Measurements from ENCODE around the gene TNK2. TPM values are rescaled to one million over a fixed set of nuclear protein-coding genes. Genes with fewer than 3 reads are reported as not detected.
"Not testable (repeated sequence)": the region's sequence is repeated elsewhere in the genome, so short reads cannot be mapped to it uniquely, and the experiment has no call there.

The TNK2 gene
- total RNA-seq, 1 donor from 2014 or later = 5.2 TPM

- peak; percentile 82 for DNase-seq (ENCODE audit: low read depth)
These were observed 57.4 kb downstream of the TNK2 start for GRCh38 chr3:195850857-195851543.

- DNase-seq (ENCODE audit: low read depth) = no peak
These were observed 58.9 kb downstream of the TNK2 start for GRCh38 chr3:195849322-195850074.

GRCh38 chr3:195847055-195847950 lies 61.0 kb downstream of the TNK2 start:
- DNase-seq (ENCODE audit: low read depth) = peak; percentile 42

- DNase-seq (ENCODE audit: low read depth) = no peak
These were observed 62.9 kb downstream of the TNK2 start for GRCh38 chr3:195845483-195845882.

- no peak for DNase-seq (ENCODE audit: low read depth)
These were observed 63.6 kb downstream of the TNK2 start for GRCh38 chr3:195844671-195845218.

- DNase-seq (ENCODE audit: low read depth) = no peak
These were observed 68.9 kb downstream of the TNK2 start for GRCh38 chr3:195839260-195840010.

GRCh38 chr3:195838714-195839113 lies 69.6 kb downstream of the TNK2 start:
- DNase-seq (ENCODE audit: low read depth) = no peak

- DNase-seq (ENCODE audit: low read depth) = no peak
These were observed 71.7 kb downstream of the TNK2 start for GRCh38 chr3:195836476-195837135.

- no peak for DNase-seq (ENCODE audit: low read depth)
These were observed 72.6 kb downstream of the TNK2 start for GRCh38 chr3:195835791-195836190.

- no peak for DNase-seq (ENCODE audit: low read depth)
These were observed 73.4 kb downstream of the TNK2 start for GRCh38 chr3:195834675-195835583.

- DNase-seq (ENCODE audit: low read depth) = no peak
These were observed 78.5 kb downstream of the TNK2 start for GRCh38 chr3:195829897-195830254.

- DNase-seq (ENCODE audit: low read depth) = no peak
These were observed 79.6 kb downstream of the TNK2 start for GRCh38 chr3:195828762-195829161.

GRCh38 chr3:195825857-195826804 lies 82.2 kb downstream of the TNK2 start:
- no peak for DNase-seq (ENCODE audit: low read depth)

- no peak for DNase-seq (ENCODE audit: low read depth)
These were observed 83.2 kb downstream of the TNK2 start for GRCh38 chr3:195825191-195825588.

- not testable (repeated sequence) for DNase-seq (ENCODE audit: low read depth)
These were observed 83.7 kb downstream of the TNK2 start for GRCh38 chr3:195824425-195825190.

- DNase-seq (ENCODE audit: low read depth) = peak; percentile 38
These were observed 84.4 kb downstream of the TNK2 start for GRCh38 chr3:195823999-195824398.

GRCh38 chr3:195823280-195823679 lies 85.1 kb downstream of the TNK2 start:
- no peak for DNase-seq (ENCODE audit: low read depth)

All from renal cortical epithelial cell (primary cell).